HepG2 (cell line): ENCODE results near the gene DDX24. TPM values are rescaled to one million over a fixed set of nuclear protein-coding genes. Genes with fewer than 3 reads are reported as not detected.
A peak's percentile ranks its signal among the peaks of the same experiment; 100 is the strongest.

Experiments
- ATAC-seq: fragments of 200-7000 bp; cut with Tn5 transposase; 3 replicates; pipeline ENCODE4 v1.9.1; 2020; ENCODE audit warnings: mild to moderate bottlenecking, moderate library complexity
- BruUV-seq: library from RNA; stranded (reverse); fragments of 400-500 nt; replicated peaks from 2 replicates; lab custom pipeline; 2021; lab: Mats Ljungman, UMichigan
- CTCF ChIA-PET: fragments of 300-600 bp; formaldehyde crosslinking; extraction: SDS; loops from one replicate; lab custom pipeline; 2021; ENCODE audit warnings: low total read pairs, inconsistent platforms, low intra/inter-chr PET ratio; lab: Yijun Ruan, JAX
- POLR2A ChIA-PET: fragments of 350-600 bp; sonication (Branson Sonifier 250); formaldehyde crosslinking; loops from one replicate; lab custom pipeline; 2020; ENCODE audit warnings: antibody characterized with exemption, inconsistent platforms; lab: Yijun Ruan, JAX
- DNase-seq: peaks from one replicate; pipeline ENCODE4 v3.0.0-alpha.2; 2015; ENCODE audit warnings: low spot score
- FAIRE-seq: peaks from 3 replicates; lab custom pipeline; 2011; peaks lifted over from hg19 to GRCh38; lab: Jason Lieb, UNC
- H2AFZ ChIP-seq: one replicate; pipeline ENCODE4 v1.6.1; 2011; ENCODE audit warnings: low read length, inconsistent platforms
- H3K27ac ChIP-seq: fragments of 300-600 bp; 3 replicates; pipeline ENCODE4 v1.8.0; 2011; ENCODE audit warnings: mixed run types, mild to moderate bottlenecking, mixed read lengths, low read length, inconsistent platforms; ENCODE audit not compliant: insufficient read depth; ENCODE audit errors: extremely low read length
- H3K27me3 ChIP-seq, 2 experiments: fragments of 200-600 bp in 1 of 2; 2 replicates in 1 of 2; 3 replicates in 1 of 2; pipeline versions ENCODE4 v1.6.0 to v1.8.0; 2011; ENCODE audit warnings: low read length in 2 of 2, mild to moderate bottlenecking in 2 of 2, moderate library complexity in 2 of 2, inconsistent platforms in 1 of 2; ENCODE audit not compliant: insufficient read depth in 2 of 2, control insufficient read depth in 1 of 2
- H3K36me3 ChIP-seq, 2 experiments: fragments of 200-600 bp in 1 of 2; replicated peaks in 1 of 2; 2 replicates in 1 of 2; 3 replicates in 1 of 2; pipeline versions ENCODE4 v1.5.1 to v1.8.0; 2011; ENCODE audit warnings: low read length in 2 of 2, inconsistent platforms in 1 of 2; ENCODE audit not compliant: insufficient read depth in 2 of 2, control insufficient read depth in 1 of 2
- H3K4me1 ChIP-seq: 2 replicates; pipeline ENCODE4 v1.5.1; 2012; ENCODE audit warnings: low read length, inconsistent platforms; ENCODE audit not compliant: insufficient read depth
- H3K4me2 ChIP-seq: 2 replicates; pipeline ENCODE4 v1.6.0; 2011; ENCODE audit warnings: low read depth, low read length, inconsistent platforms
- H3K4me3 ChIP-seq, 3 experiments: fragments of 200-600 bp in 1 of 3; sonication (generic), shearing (Covaris generic) in 1 of 3; replicated peaks in 1 of 3; 2 replicates each; pipeline ENCODE4 v1.5.1; 2011 to 2016; ENCODE audit warnings: low read length in 3 of 3, inconsistent platforms in 2 of 3, low read depth in 2 of 3, mild to moderate bottlenecking in 2 of 3, control low read depth in 1 of 3, mixed read lengths in 1 of 3; ENCODE audit not compliant: insufficient read depth in 1 of 3
- H3K79me2 ChIP-seq: one replicate; pipeline ENCODE4 v1.6.1; 2011; ENCODE audit warnings: low read length, inconsistent platforms; ENCODE audit not compliant: insufficient read depth
- H3K9ac ChIP-seq: 2 replicates; pipeline ENCODE4 v1.6.0; 2011; ENCODE audit warnings: mild to moderate bottlenecking, low read depth, low read length, inconsistent platforms; ENCODE audit not compliant: insufficient read depth
- H3K9me3 ChIP-seq: 2 replicates; pipeline ENCODE4 v1.5.1; 2012; ENCODE audit warnings: mild to moderate bottlenecking, low read length
- H4K20me1 ChIP-seq: 2 replicates; pipeline ENCODE4 v1.6.0; 2011; ENCODE audit warnings: inconsistent platforms, mild to moderate bottlenecking, low read length, moderate library complexity; ENCODE audit not compliant: insufficient read depth
- ATF1 ChIP-seq: IDR thresholded peaks from 2 replicates; pipeline ENCODE4 v1.6.1; 2016; ENCODE audit warnings: mild to moderate bottlenecking, control low read depth
- BORCS8-MEF2B ChIP-seq: sonication (generic); formaldehyde crosslinking; IDR thresholded peaks from 2 replicates; pipeline ENCODE4 v1.8.0; 2022; ENCODE audit warnings: mild to moderate bottlenecking, missing genetic modification reagents
- CCDC6 ChIP-seq: sonication (generic); formaldehyde crosslinking; IDR thresholded peaks from 2 replicates; pipeline ENCODE4 v1.8.1; 2022; ENCODE audit warnings: mild to moderate bottlenecking, missing genetic modification reagents, moderate library complexity
- FOXC1 ChIP-seq: sonication (generic); formaldehyde crosslinking; IDR thresholded peaks from 2 replicates; pipeline ENCODE4 v1.8.0; 2022; ENCODE audit warnings: mild to moderate bottlenecking, missing genetic modification reagents, borderline replicate concordance
- MAF1 ChIP-seq: sonication (generic); formaldehyde crosslinking; IDR thresholded peaks from 2 replicates; pipeline ENCODE4 v1.5.0; 2020; ENCODE audit warnings: missing genetic modification reagents, borderline replicate concordance
- MED8 ChIP-seq: sonication (generic); formaldehyde crosslinking; IDR thresholded peaks from 2 replicates; pipeline ENCODE4 v1.8.1; 2023; ENCODE audit warnings: mild to moderate bottlenecking, missing genetic modification reagents; ENCODE audit not compliant: insufficient replicate concordance
- NKX3-1 ChIP-seq: sonication (generic); formaldehyde crosslinking; IDR thresholded peaks from 2 replicates; pipeline ENCODE4 v1.5.0; 2020; ENCODE audit warnings: missing genetic modification reagents
- PAX8 ChIP-seq: sonication (generic); formaldehyde crosslinking; IDR thresholded peaks from 2 replicates; pipeline ENCODE4 v1.8.0; 2022; ENCODE audit warnings: mild to moderate bottlenecking, missing genetic modification reagents, borderline replicate concordance
- RFX5 ChIP-seq: IDR thresholded peaks from 2 replicates; pipeline ENCODE4 v1.6.1; 2011; ENCODE audit warnings: low read depth, low read length, improper control_type of control experiment
- ZNF362 ChIP-seq: sonication (generic); formaldehyde crosslinking; IDR thresholded peaks from 2 replicates; pipeline ENCODE4 v1.4.0; 2020; ENCODE audit warnings: missing genetic modification reagents, mild to moderate bottlenecking, borderline replicate concordance
- ZNF589 ChIP-seq: sonication (generic); formaldehyde crosslinking; conservative IDR thresholded peaks from 2 replicates; pipeline ENCODE4 v1.8.0; 2022; ENCODE audit warnings: mild to moderate bottlenecking, moderate library complexity, missing genetic modification reagents
- WGBS: methylation state at CpG from one replicate; pipeline ENCODE4 v1.1.6; 2017; ENCODE audit warnings: low lambda C conversion rate; 5-methylcytosine and 5-hydroxymethylcytosine counted together
- in situ Hi-C: cut with HindIII; loops from 2 replicates; pipeline ENCODE4 v1.10.0; 2017; ENCODE audit warnings: low pct_unique_long_range_greater_than_20kb; ENCODE audit not compliant: extremely low pct_ligation_motif_present
- intact Hi-C: fragments of 100-400 bp; cut with micrococcal nuclease; formaldehyde crosslinking; loops from one replicate; pipeline ENCODE4 v1.10.0; 2022; ENCODE audit not compliant: unreplicated experiment
- polyA plus RNA-seq, 8 experiments: library from polyadenylated mRNA; depleted of rRNA in 3 of 8; stranded (reverse) in 7 of 8; unstranded in 1 of 8; fragments of >200 nt; fragmentation: Illumina TruSeq in 4 of 8; extraction: Trizol in 4 of 8; gene quantifications; 2 replicates each; pipeline versions ENCODE4 v1.2.1 to v1.2.3, GENCODE V29; 2011 to 2016; ENCODE audit warnings: low read depth in 4 of 8, missing spikeins in 1 of 8, mixed read lengths in 1 of 8; ENCODE audit not compliant: insufficient read depth in 1 of 8
- total RNA-seq, 5 experiments: library from RNA; depleted of rRNA; stranded (reverse); fragments of >200 nt; fragmentation: Illumina TruSeq; extraction: Trizol; gene quantifications; 2 replicates each; pipeline ENCODE4 v1.2.3, GENCODE V29; 2016; ENCODE audit warnings: low read depth in 1 of 5
- TF ChIP-seq, protein P1 (sequence below): sonication (generic); formaldehyde crosslinking; IDR thresholded peaks from 2 replicates; pipeline ENCODE4 v1.4.0; 2020; ENCODE audit warnings: missing genetic modification reagents

The DDX24 gene
- total and polyA plus RNA-seq, 2 of the 13 experiments (the other 11 are each of a cell fraction or from before 2014, with no cell fraction given): 67.3 to 149 TPM

DNA sequence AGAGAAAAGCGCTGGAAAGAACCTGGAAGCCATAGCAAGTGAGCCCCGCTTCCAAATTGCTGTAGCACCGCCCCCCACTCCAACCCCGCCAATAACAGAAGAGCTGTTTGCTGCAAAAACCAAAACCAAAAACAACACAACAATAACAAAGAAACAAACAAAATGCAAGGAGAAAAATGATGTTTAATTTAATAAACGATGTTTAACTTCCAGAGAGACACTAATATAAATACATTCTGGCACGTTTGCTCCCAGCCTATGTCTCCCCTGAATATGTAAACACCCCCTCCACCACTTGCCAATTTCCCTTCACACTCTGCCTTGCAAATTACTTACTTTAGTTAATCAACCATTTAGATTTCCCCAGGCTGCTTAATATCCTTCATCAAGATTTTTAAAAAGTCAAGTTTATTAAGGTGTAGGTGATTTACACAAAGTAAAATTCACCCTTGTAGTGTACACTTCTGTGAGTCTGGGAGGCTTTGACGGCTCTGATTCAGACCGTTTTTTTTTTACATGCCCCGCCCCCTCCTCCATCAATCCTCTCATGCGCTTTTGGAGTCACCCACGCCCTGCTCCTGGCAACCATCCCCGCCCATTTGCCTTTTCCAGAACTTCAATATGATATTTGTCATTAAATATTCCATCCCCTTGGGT is 48.9 kb upstream of the DDX24 start:
- Histone ChIP-seq H3K79me2 (no peaks in the 10 kb centered on the region), H3K4me3 (peak overlapping the region; percentile 46 to 72 (median 53)), H3K4me2 (peak overlapping the region; percentile 90), H3K27ac (no peak overlapping the region), H3K4me1 (peaks cover 18% of the 10 kb centered on the region), H3K9ac (no peak overlapping the region), H3K9me3 (no peaks in the 10 kb centered on the region), H3K27me3 (peaks cover 0 to 15% of the 10 kb centered on the region in 2 experiments; a peak in 4 of 5 replicates), H3K36me3 (no peaks in the 10 kb centered on the region), H4K20me1 (no peaks in the 10 kb centered on the region), H2AFZ (peak overlapping the region; percentile 59)
- intact Hi-C loops: loop anchor here (5.0 to 10.0 kb wide), 3 partner anchors 48 to 245 kb away; partner anchors contain the start of genes DDX24 and IFI27L1
- FAIRE-seq: no peak
- CTCF ChIA-PET: no interaction called here
- no peak for ATAC-seq
- DNase-seq: no peak
- TF ChIP-seq MAF1 (CRISPR knock-in tag) (0 out of 2 replicates have a peak, but pooled peaks have one; percentile 11), ZNF589 (CRISPR knock-in tag) (no peak), ATF1 (CRISPR knock-in tag) (no peak), ZNF362 (CRISPR knock-in tag) (peak; percentile 77; the same call in 1 of the 2 replicates), RFX5 (no peak), BORCS8-MEF2B (CRISPR knock-in tag) (no peak), FOXC1 (CRISPR knock-in tag) (no peak), PAX8 (CRISPR knock-in tag) (no peak), MED8 (CRISPR knock-in tag) (no peak), CCDC6 (CRISPR knock-in tag) (no peak), NKX3-1 (CRISPR knock-in tag) (no peak)
- TF ChIP-seq, protein P1, sequence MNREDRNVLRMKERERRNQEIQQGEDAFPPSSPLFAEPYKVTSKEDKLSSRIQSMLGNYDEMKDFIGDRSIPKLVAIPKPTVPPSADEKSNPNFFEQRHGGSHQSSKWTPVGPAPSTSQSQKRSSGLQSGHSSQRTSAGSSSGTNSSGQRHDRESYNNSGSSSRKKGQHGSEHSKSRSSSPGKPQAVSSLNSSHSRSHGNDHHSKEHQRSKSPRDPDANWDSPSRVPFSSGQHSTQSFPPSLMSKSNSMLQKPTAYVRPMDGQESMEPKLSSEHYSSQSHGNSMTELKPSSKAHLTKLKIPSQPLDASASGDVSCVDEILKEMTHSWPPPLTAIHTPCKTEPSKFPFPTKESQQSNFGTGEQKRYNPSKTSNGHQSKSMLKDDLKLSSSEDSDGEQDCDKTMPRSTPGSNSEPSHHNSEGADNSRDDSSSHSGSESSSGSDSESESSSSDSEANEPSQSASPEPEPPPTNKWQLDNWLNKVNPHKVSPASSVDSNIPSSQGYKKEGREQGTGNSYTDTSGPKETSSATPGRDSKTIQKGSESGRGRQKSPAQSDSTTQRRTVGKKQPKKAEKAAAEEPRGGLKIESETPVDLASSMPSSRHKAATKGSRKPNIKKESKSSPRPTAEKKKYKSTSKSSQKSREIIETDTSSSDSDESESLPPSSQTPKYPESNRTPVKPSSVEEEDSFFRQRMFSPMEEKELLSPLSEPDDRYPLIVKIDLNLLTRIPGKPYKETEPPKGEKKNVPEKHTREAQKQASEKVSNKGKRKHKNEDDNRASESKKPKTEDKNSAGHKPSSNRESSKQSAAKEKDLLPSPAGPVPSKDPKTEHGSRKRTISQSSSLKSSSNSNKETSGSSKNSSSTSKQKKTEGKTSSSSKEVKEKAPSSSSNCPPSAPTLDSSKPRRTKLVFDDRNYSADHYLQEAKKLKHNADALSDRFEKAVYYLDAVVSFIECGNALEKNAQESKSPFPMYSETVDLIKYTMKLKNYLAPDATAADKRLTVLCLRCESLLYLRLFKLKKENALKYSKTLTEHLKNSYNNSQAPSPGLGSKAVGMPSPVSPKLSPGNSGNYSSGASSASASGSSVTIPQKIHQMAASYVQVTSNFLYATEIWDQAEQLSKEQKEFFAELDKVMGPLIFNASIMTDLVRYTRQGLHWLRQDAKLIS (CRISPR knock-in tag): no peak
- 0% methylated on average over 12 of the region's 12 CpGs for whole genome bisulfite sequencing
- BruUV-seq: no TSS peak
- POLR2A ChIA-PET: no interaction called here
- in situ Hi-C loops: no loop called here
